NCI-H82 (cell line): ENCODE measurements around the gene CHST7.
"Not testable (repeated sequence)": the region's sequence is repeated elsewhere in the genome, so short reads cannot be mapped to it uniquely, and the experiment has no call there.

Experiments used
- DNase-seq: peaks from one replicate; lab custom pipeline; 2025; lab: John Stamatoyannopoulos, UW

The CHST7 gene, protein sequence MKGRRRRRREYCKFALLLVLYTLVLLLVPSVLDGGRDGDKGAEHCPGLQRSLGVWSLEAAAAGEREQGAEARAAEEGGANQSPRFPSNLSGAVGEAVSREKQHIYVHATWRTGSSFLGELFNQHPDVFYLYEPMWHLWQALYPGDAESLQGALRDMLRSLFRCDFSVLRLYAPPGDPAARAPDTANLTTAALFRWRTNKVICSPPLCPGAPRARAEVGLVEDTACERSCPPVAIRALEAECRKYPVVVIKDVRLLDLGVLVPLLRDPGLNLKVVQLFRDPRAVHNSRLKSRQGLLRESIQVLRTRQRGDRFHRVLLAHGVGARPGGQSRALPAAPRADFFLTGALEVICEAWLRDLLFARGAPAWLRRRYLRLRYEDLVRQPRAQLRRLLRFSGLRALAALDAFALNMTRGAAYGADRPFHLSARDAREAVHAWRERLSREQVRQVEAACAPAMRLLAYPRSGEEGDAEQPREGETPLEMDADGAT

DNA sequence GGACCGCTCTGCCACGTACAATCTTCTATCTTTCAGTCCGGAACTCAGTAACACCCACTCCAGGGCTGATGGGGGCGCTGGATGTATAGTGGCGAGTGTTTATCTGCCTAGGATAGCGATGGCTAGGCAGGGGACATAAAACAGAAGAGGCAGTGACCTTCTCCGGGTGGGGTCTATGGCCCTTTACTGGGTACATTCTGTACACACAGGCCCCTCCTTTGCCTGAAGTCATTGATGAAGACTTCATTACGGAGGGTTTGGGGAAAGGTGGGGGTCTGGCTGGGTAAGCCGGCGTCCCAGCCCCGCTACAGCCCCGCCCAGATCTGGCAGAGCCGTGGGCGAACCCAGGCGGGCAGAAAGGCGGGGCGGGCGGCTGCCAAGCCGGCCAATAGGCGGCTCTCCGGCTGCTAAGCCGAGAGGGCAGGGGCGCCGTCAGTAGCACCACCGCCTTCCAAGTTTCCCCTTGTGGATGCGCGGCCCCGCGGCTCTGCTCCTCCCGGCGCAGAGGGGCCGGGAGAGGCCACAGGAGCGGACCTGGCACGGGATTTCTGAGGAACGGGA is at the start of gene CHST7:
CHST7 (plus strand) TSS at position 435 of the 561 bp plus-strand sequence. CDS start 167 bp downstream, outside the sequence.
- DNase-seq: peak; percentile 86

DNA sequence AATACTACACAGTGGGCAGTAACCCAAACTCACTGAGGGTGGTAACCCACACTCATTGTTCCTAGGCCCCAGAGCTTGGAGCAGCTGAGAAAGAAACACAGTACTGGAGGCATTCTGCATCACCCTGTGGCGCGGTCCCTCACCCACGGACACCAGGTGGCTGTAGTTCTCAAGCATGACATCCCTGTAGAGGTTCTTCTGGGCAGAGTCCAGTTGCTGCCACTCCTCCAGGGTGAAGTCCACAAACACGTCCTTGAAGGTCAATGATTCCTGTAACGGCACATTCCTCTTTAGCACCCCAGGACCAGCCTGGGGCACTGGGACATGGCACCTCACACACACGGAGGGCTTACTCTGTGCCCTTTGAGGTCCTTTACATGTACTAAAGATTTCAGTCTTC is 44.9 kb upstream of the CHST7 start:
- DNase-seq: not testable (repeated sequence)

DNA sequence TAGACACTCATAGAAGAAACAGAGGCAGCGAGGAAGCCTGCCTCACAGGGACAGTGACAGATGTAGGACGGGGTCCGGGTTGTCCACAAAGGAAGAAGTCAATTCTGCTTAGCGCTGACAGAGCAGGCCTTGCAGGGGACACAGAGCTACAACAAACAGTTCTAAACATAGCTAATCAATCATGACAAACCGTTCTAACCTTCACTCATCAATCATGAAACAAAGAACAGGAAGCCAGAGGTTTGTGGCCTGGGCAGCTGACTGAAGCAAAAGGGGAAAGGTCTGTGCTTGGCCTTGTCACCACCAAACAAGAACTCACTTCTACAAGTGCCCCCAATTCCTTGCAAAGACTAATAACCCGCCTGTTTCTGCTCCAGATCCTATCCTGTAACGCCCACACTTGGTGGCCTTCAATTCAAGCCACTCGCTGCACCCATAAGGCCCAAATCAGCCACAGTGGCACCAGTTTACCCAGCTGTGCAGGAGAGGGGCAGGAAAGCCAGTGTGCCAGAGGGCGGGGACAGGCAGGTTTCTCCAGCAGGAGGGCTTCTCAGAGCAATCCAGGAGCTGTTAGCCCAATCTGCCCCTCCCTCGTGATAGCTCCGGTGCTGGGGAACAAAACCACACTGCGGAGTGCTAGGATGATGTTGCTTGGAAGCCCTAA is 43.7 kb upstream of the CHST7 start:
- not testable (repeated sequence) for DNase-seq

DNA sequence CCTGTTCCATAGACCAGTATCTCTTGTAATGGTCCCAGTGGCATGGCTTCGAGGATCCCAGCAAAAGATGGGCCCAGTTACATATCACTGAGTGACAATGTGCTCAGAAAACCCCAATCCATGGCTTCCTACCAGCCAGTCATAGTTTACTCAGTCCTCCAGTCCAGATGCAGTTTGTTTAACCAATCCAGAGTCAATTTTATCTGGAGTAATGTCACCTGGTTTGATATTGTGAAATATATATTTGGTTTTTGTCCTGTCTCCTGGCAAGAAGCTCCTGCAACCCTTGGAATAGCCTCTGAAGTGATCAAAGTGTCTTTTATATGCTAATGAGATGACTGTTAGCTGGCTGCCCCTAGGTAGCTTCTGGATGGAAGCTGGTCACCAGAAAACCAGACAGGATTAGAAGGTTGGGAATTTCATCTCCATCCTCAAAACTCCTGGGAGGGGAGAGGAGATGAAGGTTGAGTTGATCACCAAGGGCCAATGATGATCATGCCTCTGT is 43.1 kb upstream of the CHST7 start:
- DNase-seq: not testable (repeated sequence)

DNA sequence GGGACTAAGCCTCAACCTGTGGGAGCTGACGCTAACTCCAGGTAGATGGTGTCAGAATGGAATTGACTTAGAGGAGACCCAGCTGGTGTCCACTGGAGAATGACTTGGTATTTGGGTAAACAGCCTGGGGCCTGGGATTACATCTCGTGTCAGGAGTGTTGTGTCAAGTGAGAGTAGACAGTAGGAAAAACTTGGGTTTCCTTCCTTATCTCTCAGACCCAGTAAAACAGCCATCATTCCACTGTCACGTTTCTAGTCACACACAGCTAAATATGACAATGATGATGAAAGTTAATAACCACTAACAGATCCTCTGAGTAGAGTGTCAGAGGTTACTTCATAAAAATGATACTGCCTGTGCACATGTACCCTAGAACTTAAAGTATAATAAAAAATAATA is 42.1 kb upstream of the CHST7 start:
- DNase-seq: no peak

DNA sequence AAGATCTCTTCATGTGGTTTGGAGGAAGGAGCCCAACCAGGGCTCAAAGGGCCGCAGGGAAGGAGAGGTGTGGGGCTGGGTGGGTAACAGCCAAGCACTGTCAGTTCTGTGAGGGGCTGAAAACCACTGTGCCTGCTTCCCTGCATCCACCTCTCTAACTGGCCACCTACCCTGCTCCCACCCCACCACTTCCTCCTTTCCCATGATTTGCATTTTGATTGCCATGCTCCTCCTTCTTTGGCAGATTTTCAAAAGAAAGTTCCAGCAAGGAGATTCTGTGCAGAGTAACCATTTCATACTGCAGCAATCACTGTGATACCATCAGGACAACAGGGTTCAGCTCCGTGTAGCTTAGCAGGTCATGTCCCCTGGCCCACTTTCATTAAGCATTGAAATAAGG is 30.1 kb upstream of the CHST7 start:
- no peak for DNase-seq

DNA sequence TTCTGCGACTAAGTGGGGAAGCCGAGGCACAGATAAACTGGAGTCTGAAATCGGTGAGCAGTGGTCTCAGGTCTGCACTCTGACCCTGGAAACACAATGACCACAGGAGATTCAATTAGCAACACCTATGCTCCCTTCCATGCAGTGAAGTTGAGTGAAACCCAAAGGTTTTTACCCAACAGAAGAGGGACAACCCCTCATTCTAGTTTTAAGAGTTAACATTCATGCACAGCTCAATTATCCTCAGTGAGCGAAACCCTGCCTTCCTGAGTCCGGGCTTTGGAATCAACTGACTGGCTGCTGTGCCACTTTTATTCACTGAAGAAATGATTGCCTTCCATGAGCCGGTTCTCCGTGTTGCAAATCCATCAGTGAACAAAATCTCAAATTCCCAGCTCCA is 29.0 kb upstream of the CHST7 start:
- DNase-seq: not testable (repeated sequence)

DNA sequence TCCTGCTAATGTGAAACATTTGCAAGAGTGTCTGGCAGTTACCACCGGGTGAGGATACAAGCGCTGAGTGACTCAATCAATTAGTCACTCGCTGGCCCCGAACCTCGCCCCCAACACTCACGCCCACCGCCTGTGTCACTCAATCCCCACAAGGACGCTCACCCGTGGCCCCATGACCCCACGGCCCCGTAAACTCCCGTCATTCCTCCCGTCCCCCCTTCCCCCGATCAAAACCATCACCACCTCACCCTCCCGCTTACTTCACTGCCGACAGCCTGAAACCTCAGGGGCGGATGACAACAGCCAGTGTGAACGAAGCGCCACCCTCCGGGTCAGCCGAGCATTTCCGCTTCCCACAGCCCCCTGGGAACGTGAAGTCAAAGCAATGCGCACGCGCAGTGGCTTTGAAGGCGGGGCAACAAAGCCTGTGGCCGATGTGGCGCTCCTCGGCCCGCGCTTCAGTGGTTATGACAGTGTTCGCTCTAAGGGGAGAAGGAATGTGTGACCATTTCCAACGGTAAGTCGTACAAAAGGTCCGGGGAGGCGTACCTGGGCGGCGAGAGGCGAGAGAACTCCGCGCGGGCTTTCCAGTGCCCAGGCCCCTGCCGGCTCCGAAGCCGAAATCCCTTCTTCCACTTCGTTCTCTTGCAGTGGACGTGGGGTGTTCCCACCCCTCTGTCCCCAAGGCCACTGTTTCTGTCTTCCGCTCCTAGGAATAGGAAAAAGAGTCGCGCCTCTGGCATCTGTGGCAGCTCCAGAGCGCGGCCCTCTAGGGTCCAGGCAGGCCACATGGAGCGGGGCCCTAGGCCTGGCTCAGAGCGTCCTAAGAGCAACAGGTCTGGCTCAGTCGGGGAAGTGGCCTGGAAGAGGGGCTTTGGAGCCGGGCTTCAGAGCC is 28.2 kb upstream of the CHST7 start, which contains the start of gene ZNF674:
ZNF674 (minus strand) TSS at position 311 of the 895 bp plus-strand sequence. CDS start 3,334 bp downstream, outside the sequence.
- DNase-seq: peak; percentile 96

DNA sequence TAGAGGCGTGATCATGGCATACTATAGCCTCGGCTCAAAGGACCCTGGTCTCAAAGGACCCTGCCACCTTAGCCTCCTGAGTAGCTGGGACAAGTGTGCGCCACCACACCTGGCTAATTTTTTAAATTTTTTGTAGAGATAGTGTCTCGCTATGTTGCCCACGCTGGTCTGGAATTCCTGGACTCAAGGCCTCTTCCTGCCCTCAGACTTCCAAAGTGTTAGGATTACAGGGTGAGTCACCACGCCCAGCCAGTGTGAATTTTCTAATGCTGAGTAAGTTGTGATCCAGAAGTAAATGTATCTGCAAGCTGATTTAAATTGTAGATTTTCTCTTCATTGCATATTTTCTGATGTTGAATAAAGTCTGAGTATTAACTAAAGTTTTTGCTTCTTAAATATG is 25.7 kb upstream of the CHST7 start:
- no peak for DNase-seq

DNA sequence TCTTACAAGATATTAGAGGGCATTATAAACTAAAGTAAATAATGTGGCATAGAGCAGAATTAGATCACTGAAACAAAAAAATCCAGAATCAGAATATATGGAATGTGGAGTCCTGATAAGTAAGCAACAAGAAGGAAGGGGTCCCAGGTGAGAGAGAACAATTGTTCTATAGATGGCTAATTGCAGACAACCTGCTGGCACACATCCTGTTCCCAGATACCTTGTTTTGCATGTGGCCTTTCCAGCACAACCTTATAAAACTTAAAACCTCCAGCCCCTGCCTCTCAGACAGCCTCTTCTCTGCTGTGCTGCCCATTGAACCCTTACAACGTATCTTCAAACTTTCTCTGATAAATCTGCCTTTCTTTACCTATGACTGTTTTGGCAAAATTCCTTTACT is 23.7 kb upstream of the CHST7 start:
- no peak for DNase-seq

DNA sequence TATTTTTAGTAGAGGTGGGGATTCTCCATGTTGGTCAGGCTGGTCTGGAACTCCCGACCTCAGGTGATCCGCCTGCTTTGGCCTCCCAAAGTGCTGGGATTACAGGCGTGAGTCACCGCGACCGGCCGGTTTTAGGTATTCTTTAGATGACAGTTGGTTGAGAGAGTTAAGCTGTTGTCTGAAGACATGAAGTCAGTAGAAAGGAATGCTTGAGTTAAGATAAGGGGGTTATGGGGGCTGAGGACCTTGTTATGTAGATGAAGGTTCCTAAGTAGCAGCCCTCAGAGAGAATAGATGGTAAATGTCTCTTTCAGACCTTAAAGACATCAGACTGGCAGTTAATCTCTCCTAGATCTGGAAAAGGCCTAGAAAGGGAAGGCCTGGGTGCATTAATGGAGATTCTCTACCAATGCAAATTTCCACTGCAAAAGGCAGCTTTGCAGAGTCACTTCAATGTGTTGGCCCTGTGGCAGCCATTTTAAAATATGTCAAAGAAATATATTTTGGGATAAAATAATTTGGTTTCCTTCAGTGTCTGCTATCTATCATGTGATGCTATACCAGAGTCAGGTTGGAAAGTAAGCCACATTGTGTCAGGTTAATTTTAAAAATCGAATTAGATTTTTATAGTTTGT is 22.0 kb upstream of the CHST7 start:
- DNase-seq: peak; percentile 16

DNA sequence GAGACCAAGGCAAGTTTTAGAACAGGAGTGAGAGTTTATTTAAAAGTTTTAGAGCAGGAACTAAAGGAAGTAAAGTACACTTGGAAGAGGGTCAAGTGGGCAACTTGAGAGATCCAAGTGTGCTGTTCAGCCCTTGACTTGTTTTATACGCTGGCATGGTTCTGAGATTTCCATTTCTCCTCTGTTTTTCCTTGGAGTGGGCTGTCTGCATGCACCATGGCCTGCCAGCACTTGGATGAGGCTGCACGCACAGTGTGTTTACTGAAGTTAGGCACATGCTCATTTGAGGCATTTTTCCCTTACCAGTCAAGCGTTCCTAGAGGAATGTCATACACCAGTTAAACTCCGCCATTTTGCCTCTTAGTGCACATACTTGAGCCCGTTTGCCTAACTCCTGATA is 19.6 kb upstream of the CHST7 start:
- no peak for DNase-seq

DNA sequence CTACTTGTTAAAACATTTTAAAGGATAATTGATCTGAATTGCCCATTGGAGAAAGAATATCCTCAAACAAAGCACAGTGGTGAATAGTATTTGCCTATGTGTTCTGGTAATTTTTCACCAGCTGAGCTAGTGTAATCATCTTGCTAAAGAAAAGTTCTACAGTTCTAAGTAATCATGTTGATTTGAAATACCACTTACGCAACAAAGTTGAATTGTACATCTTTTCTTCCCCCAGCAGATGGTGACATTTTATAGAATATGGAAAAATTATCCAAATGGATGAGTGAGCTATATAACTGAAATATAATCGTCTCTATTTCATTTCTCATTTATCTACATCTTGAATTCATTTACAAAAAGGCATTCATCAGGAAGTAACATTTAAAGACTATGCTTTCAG is 18.6 kb upstream of the CHST7 start:
- no peak for DNase-seq

DNA sequence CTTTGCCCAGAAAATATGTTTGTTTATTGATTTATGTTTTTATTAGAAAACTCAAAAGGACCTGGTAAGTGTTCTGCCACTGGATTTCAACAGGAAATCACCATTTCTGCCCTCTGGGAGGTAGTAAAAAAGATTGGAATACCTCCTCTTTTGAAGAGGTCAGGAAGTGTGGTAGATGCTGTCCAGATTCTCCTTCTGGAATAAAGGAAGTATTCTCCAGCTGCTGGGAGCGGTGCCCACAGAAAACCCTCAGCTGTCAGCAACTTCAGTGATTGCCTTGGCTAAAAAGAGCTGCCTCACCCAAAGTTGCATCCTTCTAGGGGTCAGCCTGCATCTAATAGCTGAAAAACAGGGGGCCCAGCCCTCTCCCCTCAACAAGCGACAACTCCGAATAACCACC is 14.5 kb upstream of the CHST7 start:
- DNase-seq: no peak

DNA sequence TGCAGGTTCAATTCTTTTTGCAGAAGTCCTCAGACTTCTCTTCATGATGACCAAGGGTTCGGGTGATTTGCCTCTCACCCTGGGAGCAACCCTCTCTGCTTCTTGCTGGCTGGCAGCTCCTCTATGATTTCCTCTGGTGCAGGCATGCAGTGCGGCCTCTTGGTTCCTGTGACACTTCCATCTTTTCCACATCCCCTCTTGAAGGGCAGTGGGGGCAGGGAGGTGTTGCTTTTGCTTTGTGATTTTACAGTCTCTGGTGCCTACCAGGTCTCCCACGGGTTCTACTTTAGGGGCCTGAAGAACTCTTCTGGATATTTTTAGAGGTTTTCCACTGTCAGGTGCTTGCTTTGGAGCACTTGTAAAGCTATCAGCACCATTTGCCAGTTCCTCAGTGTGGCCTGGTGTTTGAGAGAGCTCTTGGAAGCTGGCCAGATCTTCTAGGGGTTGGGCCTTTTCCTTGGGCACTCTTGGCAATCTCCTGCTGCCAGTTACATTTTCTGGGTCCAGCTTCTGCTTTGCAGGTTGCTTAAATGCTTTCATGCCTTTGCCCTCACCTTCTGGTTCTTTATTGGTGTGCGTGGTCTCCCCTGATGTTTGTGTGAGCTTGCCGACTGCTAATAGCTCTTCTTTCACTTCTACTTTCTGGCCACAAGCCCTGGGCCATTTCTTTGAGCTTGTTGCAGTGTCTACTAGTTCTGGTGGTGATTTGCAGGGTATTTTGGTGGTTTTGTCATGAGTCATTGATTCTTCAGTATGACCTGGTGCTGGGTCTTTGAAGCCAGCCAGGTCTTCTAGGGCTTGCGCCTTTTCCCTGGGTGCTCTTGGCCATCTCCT is 11.5 kb upstream of the CHST7 start:
- DNase-seq: no peak

DNA sequence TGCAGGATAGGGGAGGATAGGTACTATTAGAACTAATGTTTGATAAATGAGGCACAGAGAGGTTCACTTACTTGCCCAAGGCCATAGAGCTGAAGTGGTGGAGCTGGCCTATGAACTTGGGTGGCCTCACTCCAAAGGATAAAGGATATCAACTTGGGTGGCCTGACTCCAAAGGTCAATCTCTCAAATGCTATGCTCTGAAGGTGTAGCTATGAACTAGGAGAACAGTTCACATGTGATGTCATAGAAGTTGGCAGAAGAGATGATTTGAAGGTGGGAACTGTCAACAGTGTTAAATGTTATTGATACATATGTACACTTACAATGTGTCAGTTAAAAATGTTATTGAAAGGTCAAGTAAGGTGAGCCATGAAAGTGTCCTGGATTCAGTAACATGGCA is 6.2 kb upstream of the CHST7 start:
- DNase-seq: no peak

DNA sequence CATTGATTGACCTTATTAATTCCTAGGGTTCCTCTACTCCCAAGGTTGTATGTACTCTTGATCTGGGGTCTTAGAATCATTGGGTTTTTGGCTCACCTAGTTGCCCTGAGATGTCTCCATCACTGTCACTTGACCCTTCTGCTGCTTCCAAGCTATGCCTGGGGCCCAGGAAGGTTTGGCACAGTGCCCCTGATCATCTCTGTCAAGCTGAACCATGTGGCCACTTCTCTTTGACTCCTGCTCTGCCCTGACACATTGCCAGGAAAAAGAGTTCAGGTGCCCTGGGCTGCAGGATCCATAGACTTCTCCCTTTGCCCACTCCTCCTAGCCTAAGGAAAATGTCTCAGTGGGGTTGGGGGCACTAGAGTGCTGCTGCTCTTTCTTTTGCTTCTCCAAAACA is 3.9 kb upstream of the CHST7 start:
- DNase-seq: no peak

DNA sequence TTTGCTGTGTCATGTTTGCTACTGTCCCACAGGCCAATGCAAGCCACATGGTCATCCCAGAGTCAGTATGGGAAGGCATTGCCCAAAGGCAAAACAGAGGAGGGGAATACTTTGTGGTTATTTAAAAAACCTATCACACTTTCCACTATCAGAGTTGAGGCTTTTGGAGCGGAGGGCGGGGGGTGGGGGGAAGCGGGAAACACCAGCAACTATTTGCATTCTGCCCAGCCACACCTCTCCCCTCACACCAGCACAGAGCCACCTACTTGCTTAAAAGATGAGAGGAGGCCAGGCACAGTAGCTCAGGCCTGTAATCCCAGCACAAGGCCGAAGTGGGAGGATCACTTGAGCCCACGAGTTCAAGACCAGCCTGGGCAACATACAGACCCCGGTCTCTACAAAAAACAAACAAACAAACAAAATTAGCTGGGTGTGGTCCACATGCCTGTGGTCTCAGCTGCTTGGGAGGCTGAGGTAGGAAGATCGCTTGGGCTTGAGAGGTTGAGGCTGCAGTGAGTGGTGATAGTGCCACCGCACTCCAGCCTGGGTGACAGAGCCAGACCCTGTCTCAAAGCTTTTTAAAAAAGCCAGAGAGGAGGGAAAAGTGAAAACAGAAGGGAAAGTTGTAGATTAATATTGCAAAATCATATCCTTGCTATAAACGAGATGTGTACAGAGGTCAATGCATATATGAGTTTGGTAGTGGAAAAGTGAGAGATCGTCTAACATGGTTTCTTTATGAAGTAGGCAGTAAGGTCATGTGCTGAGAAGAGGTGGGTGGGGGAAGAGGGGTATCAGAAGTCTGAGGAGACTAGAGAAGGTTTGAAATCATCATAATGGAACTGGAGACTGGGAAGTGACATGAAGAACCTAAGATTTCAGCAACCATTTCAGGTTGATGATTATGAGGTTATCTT is 1.9 kb upstream of the CHST7 start:
- DNase-seq: no peak

DNA sequence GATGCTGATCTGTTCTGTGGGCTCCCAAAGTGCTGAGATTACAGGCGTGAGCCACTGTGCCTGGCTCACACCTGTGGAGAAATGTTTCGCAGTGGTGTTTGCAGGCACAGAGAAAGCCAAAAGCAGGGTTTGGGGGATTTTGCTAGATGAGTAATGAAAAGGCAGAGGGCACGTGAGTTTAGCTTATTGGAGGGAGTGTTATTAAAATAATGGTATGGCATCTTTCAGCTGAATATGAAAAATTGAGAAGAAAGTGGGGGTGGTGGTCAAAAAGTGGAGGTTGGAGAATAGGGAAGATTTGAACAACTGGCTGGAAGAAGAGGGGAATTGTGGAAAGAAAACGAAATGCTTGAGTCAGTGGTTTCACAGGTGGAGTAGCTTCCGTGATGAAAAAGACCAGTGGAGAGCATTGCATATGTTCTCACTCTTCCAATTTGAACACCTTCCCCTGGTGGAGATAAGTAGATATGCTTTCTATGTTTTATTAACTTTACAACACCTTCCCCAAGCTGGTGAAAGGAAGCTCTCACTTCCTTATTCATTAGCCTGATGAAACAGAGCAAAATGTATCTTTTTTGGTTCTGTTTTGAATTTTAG is 1.1 kb upstream of the CHST7 start:
- no peak for DNase-seq
